ENCODE measurements around the gene SAPCD1.
"Not testable (repeated sequence)": the region's sequence is repeated elsewhere in the genome, so short reads cannot be mapped to it uniquely, and the experiment has no call there.

SAPCD1 gene

DNA sequence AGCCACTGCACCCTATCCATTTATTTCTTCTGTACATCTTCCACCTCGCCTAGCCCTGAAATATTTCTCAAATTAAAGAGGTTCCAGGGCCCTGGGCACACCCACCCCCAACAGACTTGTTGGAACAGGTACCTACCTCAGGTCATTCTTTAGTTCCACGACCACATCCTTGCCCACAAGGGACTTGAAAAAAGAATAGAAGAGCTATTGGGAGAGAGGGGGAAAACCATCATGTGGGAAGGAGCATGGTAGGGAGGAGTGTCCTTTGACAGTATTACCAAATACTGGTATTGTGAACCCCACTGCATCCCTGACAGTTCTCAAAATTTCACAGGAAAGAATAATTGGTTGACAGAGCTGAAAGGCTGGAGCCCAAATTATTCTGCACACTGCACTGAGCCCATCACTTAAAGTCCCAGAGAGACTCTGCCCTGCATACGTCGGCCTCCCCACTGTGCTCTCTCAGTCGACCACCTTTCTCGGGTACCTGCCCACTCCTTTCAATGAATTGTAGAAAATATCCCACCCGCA is 43.5 kb downstream of the SAPCD1 start:
- DNase-seq = no peak

DNA sequence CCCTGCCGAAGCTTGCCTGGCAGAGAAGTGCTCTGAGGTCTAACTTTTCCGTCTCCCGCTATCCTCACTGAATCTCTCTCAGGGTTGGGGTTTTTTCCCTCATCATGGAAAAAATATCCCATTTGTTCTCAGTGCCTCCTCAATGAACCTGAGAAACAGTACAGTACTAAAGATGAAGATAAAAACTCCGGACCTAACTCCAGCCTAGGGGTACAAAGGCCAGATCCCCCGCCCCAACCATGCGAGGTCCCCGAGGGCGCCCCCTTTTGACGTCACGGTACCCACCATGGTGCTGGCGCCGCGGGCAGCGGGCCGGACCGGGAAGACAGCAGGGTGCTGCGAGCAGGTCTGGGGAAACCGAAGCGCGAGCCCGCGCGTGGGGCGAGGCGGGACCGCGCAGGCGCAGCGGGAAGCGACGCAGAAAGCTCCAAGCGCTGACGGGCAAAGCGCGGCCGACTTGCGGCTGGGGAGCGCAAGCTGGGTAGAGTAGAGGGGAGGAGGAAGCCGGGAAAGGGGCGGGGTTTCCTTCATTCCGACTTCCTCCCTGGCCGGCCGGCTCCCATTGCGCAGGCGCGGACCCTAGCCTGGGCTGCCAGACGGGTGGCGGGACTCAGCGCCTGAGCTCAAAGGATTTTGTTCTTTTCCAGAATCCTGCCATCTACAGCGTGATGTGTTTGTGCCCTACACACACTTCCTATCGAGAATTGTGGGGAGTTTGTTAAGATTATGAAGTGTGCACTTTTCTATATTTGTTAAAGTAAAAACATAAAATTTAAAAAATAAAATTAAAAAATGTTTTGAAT is 44.2 kb downstream of the SAPCD1 start, which contains the start of gene LSM2:
Gene LSM2, minus strand, starts transcription at position 497 of the 803 bp plus-strand sequence. Its CDS starts 209 bp downstream, at position 288.
- DNase-seq = peak; percentile 98

DNA sequence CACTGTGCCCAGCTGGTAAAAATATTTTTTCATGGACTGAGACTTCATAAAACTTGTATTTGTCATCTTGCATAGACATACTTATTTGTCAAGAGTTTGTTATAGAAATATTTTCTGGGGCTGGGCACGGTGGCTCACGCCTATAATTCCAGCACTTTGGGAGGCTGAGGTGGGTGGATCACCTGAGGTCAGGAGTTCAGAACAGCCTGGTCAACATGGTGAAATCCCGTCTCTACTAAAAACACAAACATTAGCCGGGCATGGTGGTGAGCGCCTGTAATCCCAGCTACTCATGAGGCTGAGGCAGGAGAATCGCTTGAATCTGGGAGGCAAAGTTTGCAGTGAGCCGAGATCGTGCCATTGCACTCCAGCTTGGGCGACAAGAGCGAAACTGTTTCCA is 46.1 kb downstream of the SAPCD1 start:
- not testable (repeated sequence) for DNase-seq

DNA sequence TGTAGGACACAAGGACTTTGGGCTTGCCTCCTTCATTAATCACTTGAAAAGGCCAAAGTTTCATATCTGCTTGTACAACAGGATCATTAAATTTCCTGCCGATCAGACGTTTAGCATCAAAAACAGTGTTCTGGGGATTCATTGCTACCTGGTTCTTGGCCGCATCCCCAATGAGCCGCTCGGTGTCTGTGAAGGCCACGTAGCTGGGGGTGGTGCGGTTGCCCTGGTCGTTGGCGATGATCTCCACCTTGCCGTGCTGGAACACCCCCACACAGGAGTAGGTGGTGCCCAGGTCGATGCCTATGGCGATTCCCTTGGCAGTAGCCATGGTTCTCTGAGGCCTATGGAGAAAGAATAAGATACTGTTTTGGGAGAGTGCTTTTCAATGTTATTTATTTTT is 49.2 kb downstream of the SAPCD1 start:
- DNase-seq = no peak

DNA sequence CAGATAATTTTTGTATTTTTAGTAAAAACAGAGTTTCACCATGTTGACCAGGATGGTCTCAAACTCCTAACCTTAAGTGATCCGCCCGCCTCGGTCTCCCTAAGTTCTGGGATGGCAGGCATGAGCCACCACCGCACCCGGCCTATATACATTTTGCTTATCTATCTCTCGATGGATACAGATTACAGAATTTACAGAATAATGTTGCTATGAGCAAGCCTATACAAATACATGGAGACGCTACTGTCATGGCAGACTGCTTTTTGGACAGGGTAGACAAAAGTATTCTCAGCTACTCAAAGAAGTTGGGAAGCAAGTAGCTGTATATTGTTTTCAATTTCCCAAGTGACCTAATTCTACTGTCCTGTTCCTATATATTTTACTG is 51.0 kb downstream of the SAPCD1 start:
- no peak for DNase-seq

Data from femur (tissue), 1 donor.